GM18951 (cell line): ENCODE results near the gene PTPRK.

Source experiments
- POLR2A ChIP-seq: IDR thresholded peaks from 4 replicates; pipeline ENCODE4 v1.6.1; 2011; ENCODE audit warnings: mild to moderate bottlenecking; ENCODE audit not compliant: insufficient read length, insufficient read depth; ENCODE audit errors: extremely low read depth
- in situ Hi-C: fragments of 300-500 bp; cut with MboI; formaldehyde crosslinking; loops from one replicate; pipeline ENCODE4 v1.12.0; 2022; ENCODE audit warnings: low sequenced_read_pairs, mixed read lengths, inconsistent platforms; ENCODE audit not compliant: unreplicated experiment

Gene PTPRK

DNA sequence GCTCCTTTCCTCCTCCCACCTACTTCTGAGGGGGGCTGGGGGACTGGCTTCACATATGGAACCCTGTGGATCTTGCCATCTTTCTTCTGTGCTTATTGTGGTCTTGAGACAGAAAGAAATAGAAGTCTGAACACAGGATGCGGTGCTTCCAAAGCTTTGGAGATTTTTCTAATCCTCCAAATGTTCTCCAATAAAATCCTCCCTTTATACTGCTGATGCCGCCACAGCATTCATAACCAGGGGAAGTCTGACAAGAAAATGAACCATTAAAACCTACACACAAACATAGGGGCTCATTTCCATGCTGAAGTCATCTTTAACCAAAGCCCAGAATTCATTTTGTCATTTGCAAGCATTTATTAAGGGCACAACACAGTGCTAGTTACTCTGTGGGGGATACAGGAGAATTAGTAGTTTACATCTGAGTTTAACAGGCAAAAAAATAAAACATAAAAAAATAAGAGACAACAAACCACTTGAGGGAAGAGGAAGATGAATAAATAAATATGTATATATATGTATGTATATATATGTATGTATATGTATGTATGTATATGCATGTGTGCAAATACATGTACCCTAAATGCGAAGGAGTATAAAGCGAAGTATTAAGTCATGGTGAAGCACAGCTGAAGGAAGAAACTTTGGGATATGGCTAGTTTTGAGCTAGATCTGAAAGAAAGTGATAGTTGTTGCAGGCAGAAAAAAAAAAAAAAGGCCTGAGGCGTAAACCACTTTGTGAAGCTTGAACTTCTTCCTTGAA lies 5.9 kb upstream of the PTPRK start:
- no peak for TF ChIP-seq POLR2A
- in situ Hi-C loops = no loop called here

DNA sequence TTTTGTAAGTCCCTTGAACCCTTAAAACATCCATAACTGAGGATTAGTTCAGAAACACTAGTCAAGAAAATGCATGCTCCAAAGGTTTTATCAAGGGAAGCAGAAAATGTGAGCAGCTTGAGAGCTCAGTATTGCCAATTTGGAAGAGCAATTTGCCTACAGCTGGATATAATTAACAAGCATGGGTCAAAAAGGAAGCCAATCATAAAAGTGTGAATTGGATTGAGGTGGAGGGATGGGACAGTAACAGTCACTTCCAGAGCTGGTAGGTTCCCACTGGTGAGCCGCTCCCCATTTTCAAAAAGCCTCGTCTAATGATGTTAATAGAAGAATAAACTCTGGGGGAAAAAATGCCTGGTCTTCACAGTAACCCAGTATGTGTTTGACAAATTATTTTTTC lies 5.0 kb upstream of the PTPRK start:
- no peak for TF ChIP-seq POLR2A
- in situ Hi-C loops = no loop called here

DNA sequence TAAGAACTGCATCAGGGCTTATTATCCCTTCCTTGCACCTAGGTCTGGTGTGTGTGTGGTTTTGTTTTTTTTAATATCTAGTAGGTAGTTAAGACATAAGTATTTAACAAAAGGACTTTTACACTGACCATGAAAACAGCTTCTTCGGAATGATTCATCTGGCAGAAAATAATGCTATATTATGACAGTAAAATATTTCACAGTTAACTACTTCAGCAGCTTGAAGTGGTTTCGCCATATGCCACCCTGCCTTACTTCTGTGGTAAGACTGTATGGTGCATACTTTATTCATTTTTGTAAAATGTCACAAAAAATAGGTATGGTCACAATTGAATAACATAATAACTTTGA lies 858 bp upstream of the PTPRK start:
- in situ Hi-C loops = loop anchor here (25.0 kb wide), 1 partner anchor 659 kb away; no protein-coding TSS in a partner anchor

DNA sequence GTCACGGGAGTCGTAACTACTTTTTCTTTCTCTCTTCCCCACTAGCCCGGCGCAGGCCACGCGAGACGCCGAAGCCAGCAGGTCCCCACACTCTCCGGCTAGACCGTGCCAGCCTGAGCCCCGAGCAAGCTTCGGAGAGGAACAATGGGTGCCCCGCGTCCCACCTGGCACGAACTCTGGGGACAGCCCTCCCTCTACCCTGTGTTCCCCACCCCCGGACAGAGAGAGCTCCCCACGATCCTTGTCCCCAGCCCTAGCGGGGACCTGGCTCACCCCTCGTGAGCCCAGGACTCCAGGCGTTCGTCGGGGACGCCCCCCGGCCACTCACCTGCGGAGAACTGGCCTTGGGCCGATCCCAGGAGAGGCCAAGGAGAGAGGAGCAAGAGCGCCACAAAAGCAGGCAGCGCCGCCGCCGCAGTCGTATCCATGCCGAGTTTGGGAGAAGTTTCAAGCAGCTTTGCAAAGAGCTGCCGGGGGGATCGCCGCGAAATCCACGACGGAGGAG lies 416 bp downstream of the PTPRK start:
- in situ Hi-C loops = loop anchor here (25.0 kb wide), 1 partner anchor 658 kb away; no protein-coding TSS in a partner anchor

More for the DNA sequence above, 858 bp upstream of the PTPRK start:
- TF ChIP-seq POLR2A = no peak

DNA sequence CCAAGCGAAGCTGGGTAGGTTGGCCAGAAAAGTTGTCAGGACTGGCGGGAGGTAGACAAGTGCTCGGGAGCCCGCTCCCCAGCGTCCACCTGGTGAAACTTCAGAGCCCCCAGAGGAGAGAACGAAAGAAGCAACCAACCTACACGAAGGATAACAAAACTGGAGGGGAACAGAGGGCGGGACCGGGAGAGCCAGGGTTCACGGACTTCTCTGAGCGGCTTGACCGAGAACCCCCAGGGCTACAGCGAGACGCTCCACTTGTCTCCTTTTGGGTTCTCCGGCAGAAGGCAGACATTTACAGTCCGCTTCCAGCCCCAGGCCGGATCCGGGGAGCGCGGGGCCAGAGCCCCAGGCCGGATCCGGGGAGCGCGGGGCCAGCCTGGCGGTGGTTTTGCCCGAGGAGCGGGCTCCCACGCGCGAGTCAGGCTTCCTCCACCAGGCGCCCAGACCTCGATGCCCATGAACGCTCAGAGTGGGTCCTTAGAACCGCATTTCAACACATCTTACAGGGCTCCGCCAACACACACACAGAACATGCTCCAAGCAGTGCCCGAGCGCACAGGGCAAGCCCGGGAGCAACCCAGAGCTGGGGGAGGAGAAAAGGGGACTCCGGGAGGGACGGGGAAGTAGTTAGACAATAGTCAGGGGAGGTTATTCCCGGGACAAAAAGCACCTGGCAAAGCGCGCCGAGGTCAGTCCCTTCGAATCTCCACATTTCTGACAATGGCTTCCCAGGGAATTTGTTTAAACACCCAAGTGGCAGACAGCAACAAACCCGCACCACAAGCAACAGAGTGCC lies 1.1 kb downstream of the PTPRK start:
- TF ChIP-seq POLR2A = no peak
- in situ Hi-C loops = loop anchor here (25.0 kb wide), 1 partner anchor 657 kb away; no protein-coding TSS in a partner anchor

More for the DNA sequence above, 416 bp downstream of the PTPRK start:
- TF ChIP-seq POLR2A = no peak

DNA sequence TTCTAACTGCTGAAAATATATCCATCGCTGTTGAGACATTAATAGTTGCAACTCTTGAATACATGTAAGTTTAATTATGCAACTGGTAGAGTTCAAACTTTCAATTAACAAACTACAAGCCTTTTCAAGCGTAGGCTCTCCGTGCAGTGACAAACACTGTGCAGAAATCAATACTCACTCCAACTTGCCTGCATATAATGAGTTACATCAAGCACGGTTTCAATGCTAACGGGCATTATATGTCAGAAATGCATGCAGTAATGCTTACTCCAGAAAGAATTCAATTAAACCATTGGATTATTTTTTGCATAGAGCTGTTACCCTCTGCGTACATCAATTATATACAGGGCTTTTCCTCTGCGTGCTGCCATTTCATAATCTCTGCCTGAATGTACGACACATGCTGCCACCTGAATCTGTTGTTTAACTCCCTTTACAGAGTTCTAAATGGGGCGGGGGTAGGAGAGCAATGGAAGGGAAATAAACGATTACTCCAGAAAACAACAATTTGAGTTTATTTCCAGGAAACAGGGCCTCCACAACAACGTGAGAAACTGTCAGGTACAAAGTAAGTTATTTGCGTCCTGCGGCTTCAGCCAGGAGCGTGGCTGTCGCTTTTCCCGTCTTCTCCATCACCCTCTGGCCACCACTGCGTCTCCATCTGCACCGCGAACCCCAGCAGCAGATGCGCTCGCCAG lies 1.8 kb downstream of the PTPRK start:
- in situ Hi-C loops = loop anchor here (25.0 kb wide), 1 partner anchor 656 kb away; no protein-coding TSS in a partner anchor
- no peak for TF ChIP-seq POLR2A

DNA sequence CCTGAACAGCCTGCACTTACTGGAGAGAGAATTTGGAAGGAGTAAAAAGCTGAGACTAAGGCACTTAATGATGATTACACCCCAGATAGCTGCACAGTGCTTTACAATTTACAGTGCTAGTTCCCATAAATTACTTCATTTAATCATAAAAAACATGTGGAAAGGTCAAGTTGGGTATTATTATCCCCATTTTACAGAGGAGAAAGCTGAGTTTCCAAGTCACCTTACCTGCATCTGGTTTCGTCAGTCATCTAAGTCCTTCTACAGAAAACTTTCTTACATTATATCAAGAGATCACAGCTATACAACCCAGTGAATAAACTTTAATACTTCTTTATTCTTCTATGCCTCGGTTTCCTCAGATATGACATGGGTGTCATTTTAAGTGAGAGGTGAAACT lies 3.3 kb downstream of the PTPRK start:
- TF ChIP-seq POLR2A = no peak
- in situ Hi-C loops = loop anchor here (25.0 kb wide), 1 partner anchor 655 kb away; no protein-coding TSS in a partner anchor

DNA sequence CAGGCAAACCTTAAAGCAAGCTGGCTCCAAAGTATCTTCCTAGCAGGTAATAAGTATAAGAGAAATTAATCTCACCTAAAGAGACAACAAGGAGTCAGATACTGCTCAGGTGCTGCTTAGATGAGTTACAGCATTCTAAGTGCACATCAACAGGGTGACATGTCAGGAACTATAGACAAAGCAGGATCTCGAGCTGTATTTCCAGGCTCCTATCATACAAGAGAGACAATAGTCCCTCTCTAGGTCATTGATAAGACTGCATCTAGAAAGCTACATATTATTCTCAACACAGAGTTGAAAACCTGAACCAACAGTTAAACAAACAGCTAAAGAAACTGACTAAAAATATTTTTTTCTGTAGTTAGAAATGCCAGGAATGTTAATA lies 3.9 kb downstream of the PTPRK start:
- in situ Hi-C loops = loop anchor here (25.0 kb wide), 1 partner anchor 654 kb away; no protein-coding TSS in a partner anchor
- no peak for TF ChIP-seq POLR2A

DNA sequence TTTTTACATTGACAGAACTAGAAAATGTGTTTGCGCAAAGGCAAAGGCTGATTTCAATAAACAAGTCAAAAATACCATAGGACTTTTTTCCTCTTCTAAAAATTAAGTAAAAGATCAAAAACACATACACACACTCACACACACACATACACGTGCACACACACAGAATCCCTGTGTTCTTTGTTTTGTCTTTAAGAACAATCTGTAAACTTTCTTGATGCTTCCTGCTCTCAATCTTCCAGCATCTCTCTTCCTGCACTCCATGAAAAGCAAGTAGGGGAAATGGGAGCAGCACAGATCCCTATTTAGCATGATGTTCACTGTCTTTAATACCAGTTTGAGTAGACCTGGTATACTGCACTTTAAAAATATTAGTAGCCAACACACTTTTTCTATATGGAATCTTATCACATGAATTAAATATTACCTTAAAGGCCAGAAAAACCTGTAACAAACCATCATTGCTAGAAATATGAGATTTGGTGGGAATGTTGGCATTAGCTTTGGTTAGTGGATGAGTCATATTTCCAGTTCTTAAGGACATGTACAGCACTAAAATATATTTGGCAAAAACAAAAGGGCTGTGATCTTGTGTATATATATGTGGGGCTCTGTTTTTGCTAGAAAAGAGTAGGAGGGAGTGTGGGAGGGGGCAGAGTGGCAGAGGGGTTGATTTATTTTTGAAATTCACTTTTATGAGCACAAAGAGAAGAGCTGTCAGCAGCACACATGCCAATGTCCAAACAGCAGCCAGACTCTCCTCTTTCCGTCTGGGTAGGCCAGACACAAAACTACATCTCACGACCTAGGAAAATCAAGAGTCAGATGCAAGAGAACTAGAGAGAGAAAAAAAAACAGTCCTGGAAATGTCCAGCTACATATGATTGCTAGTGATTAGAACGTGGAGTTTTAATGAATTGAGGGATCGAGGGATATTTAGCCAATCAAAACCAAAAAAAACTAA lies 4.6 kb downstream of the PTPRK start:
- in situ Hi-C loops = loop anchor here (25.0 kb wide), 1 partner anchor 654 kb away; no protein-coding TSS in a partner anchor
- TF ChIP-seq POLR2A = no peak

DNA sequence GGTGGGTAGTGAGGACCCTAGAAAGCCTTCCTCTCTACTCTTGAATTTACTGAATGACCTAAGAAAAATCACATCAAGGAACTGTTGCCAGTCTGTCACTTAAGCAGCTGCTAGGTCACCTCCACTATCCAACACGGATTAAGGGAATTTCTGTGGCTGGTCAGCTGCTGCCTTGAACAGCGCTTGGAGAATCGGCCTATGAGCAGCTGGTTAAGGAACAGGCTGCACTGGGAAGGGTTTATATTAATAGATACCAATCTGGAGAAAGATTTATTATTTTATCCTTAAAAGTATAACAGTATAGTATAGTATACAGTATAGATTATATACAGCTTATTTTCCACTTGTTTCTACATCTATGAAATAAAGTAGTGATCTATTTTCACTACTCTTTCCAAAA lies 6.5 kb downstream of the PTPRK start:
- TF ChIP-seq POLR2A = no peak
- in situ Hi-C loops = loop anchor here (25.0 kb wide), 1 partner anchor 652 kb away; no protein-coding TSS in a partner anchor

DNA sequence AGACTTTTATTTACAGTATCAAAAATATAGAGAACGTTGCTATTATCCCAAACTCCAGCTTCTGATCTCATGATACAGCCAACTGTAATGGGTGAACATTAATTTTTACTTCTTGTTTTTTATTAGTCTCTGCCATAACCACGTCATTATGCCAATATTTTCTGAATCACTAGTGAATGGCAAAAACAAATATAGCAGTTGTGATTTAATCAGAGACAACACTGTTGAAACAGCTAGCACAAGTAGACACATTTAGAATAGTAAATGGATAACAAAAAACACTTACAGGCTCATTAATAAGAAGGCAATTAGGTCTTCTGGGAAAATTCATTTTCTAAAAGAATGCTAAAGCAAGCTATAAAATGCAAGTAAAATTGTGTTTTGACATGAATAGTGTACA lies 8.1 kb downstream of the PTPRK start:
- in situ Hi-C loops = loop anchor here (25.0 kb wide), 1 partner anchor 650 kb away; no protein-coding TSS in a partner anchor
- TF ChIP-seq POLR2A = no peak

DNA sequence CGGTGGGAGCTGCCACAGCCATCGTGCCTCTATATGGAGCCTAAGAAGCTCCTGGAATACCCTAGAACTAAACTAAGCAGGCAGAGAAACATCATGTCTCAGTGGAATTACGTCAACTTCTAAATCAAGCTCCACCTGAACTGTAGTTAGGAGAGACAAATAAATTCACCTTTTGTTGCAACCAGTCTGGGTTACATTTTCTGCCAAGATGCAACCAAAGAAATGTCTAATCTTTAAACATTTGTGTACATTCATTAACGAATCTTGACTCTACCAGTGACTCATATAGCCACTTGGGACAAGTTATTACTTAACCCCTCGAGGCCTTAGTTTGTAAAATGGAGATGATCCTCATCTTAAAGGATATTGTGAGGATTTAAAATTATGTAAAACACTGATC lies 8.9 kb downstream of the PTPRK start:
- in situ Hi-C loops = loop anchor here (25.0 kb wide), 1 partner anchor 649 kb away; no protein-coding TSS in a partner anchor
- no peak for TF ChIP-seq POLR2A
